HG03565 (cell line): ENCODE data around the gene OR1J2.
"Not testable (repeated sequence)": the region's sequence is repeated elsewhere in the genome, so short reads cannot be mapped to it uniquely, and the experiment has no call there.

Experiments
- ATAC-seq: cut with Tn5 transposase; IDR thresholded peaks from one replicate; pipeline ENCODE4 v1.9.1; 2021; ENCODE audit warnings: mild to moderate bottlenecking, moderate library complexity; ENCODE audit not compliant: unreplicated experiment

OR1J2 gene, protein sequence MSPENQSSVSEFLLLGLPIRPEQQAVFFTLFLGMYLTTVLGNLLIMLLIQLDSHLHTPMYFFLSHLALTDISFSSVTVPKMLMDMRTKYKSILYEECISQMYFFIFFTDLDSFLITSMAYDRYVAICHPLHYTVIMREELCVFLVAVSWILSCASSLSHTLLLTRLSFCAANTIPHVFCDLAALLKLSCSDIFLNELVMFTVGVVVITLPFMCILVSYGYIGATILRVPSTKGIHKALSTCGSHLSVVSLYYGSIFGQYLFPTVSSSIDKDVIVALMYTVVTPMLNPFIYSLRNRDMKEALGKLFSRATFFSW

DNA sequence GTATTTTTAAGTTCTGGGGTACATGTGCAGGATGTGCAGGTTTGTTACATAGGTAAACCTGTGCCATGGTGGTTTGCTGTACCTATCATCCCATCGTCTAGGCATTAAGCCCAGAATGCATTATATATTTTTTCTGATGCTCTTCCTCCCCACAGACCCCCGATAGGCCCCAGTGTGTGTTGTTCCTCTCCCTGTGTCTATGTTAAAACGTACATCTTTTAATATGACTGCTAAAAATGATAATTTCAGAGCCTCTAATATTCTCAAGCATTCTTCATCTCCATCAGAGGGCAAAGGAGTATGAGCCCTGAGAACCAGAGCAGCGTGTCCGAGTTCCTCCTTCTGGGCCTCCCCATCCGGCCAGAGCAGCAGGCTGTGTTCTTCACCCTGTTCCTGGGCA, at the start of gene OR1J2:
Gene OR1J2, plus strand, starts transcription at position 301 of the 400 bp plus-strand sequence. Its CDS starts 0 bp downstream, at position 301.
- ATAC-seq, result no peak

DNA sequence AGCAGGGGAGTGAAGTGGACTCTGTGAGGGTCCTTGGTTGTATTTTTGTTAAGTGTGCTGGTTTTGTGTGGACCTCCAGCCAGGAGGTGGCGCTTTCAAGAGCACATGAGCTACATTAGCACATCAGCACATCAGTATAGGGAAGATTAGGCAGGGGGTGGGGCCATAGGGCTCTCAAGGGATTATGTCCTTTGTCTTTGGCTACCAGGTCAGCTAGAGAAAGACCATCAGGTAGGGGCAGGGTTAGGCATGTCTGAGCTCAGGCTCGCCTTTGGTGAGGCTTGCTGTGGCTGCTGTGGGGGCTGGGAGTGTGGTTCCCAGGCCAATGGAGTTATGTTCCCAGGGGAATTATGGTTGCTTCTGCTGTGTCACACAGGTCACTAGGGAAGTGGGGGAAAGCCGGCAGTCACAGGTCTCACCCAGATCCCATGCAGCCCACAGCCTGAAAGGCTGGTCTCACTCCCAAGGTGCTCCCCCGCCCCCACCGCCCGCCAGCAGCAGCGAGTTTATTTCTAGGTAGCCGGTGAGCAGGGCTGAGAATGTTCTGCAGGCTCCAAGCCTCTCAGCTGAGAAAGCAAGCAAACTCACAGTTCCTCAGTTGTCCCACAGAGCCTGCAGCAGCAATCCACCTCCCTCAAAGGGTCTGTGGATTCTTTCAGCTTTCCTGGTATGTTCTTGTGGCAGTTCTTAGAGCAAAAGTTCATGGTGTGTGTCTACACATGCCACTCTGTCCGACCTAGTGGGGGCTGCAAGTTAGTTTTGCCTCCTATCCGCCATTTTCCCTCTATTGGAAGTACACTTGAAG, 46.6 kb upstream of the OR1J2 start:
- peak; percentile 69 for ATAC-seq

DNA sequence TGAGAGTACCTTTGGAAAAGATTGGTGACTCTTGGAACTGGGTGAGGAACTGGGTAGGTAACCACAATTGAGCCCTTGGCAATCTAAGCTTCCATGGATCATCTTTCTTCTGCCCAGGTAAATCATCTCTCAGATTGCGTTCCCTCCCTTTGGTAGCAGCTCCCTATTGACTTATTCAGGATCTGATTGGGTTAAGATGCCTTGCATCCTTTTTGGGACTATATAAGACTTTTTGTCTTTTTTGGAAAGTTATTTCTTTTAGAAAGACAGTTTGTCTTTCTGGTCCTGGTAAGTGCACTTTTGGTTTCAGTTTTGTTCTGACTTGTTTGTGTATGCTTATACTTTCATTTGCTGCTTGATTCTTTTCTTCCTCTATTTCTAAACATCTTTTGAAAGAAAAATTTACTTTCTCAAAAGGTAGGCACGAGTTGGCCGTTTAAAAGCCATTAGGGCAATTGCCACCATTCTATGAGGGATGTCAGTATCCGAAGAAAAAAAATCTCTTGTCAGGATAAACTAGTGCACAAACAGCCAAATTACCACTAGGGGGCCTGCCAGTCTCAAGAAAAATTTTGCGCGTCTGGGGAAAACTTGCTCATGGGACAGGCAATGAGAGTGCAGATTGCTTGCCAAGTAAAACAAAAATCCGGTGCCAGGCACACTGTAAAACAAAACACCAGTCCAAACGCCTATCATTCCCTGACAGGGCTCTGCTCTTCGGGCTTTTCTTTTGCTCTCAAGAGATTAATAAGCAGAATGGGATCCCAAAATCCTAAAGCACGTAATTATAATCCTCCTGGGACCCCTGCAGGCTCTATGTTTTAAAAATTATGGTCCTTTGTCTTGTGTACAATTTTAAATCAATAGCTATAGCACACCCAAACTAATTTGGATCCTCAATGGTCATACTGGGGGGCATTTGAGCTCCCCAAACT, 45.7 kb upstream of the OR1J2 start:
- peak; percentile 47 for ATAC-seq

DNA sequence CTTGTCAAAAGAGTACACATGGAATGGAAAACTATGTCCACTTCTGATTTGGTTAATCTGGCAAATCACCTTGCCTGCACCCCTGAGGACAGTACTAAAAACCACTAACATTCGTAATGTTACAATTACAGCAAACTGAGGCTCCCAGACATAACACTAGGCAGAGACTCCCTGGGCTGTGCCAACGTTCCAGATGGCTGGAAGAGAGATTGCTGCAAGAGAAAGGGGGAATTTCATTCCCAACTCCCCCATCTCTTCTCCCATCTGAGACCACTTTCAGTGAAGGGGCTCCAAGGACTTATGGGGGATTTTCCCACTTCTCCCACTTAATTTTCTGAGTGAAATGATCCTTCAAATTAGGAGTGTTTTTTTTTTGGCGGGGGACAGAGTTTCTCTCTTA, 44.1 kb upstream of the OR1J2 start:
- no peak for ATAC-seq

DNA sequence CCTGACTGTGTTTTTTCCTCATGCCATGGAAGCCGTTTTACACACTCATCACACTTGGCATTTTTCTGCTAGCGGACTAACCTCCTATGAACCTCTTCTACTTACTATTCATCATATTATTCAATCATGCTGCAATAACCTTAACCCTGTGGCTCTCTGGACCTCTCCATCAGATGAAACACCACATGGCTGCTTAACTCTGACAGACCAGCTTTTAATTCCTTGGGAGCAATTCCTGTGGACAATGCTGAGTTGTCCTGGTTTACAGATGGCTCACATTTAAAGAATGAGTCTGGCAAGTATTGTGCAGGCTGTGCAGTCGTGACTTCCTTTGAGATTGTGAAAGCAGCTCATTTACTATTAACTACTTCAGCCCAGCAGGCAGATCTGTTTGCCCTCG, 41.9 kb upstream of the OR1J2 start:
- no peak for ATAC-seq

DNA sequence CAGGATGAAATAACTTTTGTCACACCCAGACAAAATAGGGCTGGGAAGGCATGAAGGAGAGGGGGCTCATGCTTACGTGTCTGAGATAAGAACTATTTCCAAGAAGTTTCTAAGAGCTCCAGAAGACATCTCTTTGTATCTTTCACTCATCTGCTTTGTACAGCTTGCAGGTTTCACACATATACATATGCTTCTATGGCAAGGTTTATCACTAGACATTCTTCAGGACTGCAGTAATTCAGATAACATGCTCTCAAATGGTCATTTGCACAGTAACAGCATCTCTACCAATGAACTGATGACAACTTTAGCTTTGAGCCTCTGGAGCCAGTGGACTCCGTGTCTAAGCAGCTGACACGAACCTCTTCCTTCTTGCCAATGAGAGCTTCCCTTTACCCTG, 36.0 kb upstream of the OR1J2 start:
- ATAC-seq, result no peak

DNA sequence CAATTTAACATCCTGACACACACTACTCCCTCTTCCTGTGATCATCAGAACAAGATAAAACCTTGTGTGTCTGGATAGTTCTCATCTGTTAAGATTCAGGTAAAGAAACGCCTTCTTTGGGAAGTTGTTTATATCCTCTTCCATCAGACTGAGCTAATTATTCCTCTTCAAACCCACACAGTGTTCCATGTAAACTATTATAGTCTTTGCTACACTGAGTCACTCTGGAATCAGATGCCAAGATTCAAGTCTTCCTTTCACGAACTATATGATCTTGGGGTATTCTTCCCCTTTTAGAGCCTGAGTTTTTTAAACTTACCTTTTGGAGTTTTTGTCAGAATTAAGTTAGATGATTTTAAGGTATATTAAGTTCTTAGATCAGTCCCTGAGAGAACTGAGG, 34.9 kb upstream of the OR1J2 start:
- no peak for ATAC-seq

DNA sequence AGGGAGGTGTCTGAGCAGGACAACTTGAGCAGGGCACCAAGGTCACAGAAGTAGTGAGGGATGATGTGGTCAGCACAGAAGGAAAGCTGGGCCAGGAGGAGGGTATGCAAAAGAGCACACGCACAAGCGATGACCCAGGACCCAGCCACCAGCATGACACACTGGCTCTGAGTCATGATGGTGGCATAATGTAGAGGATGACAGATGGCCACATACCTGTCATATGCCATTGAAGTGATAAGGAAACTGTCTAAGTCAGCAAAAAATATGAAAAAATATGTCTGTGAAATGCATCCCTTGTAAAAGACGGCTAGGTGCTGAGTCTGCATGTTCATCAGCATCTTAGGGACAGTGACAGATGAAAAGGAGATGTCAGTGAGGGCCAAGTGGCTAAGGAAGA, 33.3 kb upstream of the OR1J2 start:
- no peak for ATAC-seq

DNA sequence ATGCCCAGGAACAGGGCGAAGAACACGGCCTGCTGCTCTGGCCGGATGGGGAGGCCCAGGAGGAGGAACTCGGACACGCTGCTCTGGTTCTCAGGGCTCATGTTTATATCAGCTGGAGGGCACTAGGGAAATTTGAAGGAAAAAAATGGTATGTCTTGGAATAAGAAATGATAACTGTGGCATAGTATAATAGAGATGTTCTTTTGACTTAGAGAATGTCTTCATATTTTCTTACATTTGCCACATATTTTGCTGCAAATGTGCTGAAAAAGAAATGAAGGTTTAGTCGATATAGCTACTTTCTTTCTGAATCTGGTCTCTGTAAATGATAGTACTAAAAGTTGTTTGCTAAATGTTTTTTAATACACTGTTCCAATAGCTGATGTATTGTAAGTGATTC, 32.8 kb upstream of the OR1J2 start, which contains the start of gene OR1J1:
Gene OR1J1, minus strand, starts transcription at position 101 of the 400 bp plus-strand sequence. Its CDS starts 0 bp downstream, at position 101.
- no peak for ATAC-seq

DNA sequence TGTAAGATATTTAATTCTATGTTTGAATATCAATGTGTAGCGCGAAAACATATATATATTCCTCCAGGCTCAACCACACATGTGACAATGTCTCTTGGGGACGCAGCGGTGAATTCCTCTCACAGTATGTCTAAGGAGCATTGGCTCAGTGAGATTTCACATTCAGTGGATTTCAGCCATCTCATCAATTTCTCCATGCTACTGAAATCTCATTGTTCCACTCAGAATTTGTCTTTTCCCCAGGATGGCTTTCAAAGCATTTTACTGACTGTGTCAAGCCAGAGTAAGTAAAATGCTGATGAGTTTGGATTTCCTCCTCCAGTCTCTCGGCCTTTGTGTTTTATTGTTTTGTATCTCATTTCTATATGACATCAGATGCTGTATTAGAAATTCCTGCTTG, 31.5 kb upstream of the OR1J2 start:
- no peak for ATAC-seq

DNA sequence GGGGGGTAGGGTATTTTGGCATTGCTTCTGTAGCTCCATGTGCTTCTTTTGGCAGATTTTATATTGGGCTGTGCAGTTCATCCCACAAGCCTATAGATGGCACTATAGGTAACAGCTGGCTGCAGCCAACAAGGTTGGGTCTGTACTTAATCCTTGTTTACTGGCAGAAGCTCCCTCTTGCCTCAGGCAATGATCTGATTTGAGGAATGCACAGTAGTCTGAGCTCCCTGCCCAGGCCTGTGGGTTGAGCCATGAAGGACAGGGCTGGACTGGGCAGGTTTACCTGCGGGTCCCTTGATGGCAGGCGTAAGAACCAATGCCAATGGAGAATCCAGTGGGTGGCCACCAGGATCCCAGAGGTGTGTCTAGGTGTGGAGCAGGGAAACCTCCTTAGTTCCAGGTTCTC, 11.7 kb upstream of the OR1J2 start:
- no peak for ATAC-seq

DNA sequence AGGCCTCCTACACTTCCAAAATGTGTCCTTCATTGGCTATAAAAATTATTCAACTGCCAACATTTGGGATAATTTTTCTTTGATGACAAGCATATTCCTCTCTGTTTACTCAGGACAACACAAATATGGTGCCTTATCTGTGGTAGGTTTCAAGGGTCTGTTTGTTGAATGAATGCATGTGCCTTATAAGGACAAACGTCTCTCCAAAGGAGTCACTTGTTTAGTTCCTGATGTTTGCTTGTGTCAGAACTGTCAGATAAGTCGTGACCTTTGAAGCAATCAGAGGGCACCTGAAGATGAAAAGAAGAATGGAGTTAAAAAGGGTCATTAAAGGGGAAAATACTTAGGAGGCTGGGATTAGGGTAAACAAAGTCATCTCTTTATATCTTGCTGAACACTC, 3.6 kb upstream of the OR1J2 start:
- no peak for ATAC-seq

DNA sequence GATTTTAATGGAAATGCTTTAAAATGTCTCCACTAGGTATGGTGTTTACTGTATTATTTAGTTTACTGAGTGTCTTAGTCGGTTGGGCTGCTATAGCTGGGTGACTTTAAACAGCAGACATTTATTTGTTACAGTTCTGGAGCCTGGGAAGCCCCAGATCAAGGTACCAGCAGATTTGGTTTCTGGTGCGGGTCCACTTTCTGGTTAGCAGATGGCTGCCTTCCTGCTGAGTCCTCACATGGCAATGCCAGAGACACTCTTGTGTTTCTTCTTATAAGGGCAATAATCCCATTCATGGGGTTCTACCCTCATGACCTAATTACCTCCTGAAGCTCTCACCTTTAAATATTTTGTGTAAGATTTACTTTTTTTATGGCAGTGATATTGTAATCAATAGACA, 7.6 kb downstream of the OR1J2 start:
- no peak for ATAC-seq

DNA sequence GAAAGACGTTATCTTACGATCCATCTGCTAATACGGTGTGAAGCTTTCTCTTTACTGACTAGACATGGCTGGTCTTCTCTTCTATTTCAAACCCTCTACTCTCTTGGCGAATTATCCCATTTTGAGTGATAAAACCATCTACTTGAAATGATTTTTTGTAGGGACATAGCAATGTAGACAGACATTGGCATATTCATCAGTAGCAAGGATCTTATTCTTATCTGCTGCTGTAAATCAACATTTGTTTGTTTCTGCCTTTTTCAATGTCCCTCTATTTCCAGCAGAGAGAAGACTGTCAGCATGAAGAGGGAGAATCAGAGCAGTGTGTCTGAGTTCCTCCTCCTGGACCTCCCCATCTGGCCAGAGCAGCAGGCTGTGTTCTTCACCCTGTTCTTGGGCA, 8.2 kb downstream of the OR1J2 start, which contains the start of gene OR1J4:
Gene OR1J4, plus strand, starts transcription at position 301 of the 400 bp plus-strand sequence. Its CDS starts 0 bp downstream, at position 301.
- no peak for ATAC-seq

DNA sequence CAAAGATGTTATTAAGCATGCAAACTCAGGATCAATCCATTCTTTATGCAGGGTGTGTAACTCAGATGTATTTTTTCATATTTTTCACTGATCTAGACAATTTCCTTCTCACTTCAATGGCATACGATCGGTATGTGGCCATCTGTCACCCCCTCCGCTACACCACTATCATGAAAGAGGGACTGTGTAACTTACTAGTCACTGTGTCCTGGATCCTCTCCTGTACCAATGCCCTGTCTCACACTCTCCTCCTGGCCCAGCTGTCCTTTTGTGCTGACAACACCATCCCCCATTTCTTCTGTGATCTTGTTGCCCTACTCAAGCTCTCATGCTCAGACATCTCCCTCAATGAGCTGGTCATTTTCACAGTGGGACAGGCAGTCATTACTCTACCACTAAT, 8.8 kb downstream of the OR1J2 start:
- ATAC-seq, result no peak

DNA sequence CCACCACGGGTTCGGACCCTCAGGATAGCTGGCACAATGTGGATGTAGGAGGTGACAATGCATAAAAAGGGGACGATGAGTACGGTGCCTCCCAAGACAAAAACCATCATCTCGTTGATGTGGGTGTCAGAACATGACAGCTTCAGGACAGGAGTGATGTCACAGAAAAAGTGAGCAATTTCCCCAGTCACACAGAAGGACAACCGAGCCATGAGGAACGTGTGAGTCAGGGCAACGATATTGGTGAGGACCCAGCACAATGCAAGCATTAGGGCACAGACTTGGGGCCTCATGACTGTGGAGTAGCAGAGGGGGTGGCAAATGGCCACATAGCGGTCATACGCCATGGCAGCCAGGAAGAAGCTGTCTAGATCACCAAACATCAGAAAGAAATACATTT, 16.0 kb downstream of the OR1J2 start:
- no peak for ATAC-seq

DNA sequence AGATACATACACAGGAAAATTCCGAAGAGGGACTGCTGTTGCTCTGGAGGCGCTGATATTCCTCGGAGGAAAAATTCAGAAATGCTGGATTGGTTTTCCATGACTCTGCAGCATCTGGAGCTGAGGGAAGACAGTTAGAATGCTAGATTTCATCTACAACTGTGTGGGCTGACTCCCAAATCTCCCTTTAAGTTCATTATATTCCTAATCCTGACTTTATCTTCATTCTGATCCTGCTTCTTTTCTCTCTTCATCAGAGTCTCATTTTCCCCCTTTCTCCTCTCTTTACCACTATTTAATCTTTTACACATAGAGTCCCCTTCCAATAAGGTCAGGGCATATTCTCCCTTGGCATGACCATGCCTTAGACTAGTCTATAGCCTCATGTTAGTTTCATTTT, 16.6 kb downstream of the OR1J2 start, which contains the start of gene OR1N1:
Gene OR1N1, minus strand, starts transcription at position 101 of the 400 bp plus-strand sequence. Its CDS starts 0 bp downstream, at position 101.
- no peak for ATAC-seq

DNA sequence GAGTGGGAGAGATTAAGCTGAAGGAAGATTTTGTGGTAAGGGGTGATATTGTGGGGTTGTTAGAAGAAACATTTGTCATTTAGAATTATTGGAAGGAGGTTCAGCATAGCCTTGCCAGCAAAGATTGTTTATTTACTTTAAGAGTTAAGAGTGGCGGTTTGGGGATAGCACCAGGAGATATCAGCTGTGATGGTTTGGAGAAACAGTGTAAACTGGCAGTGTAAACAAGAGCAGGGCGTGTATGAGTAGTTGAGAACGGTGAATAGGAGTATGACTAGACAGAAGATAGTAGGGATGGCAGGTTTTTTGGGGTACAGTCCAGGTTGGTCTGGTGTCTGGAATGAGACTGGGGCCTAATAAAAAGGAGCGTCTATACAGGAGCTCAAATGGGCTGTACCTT, 20.6 kb downstream of the OR1J2 start:
- ATAC-seq, result not testable (repeated sequence)

DNA sequence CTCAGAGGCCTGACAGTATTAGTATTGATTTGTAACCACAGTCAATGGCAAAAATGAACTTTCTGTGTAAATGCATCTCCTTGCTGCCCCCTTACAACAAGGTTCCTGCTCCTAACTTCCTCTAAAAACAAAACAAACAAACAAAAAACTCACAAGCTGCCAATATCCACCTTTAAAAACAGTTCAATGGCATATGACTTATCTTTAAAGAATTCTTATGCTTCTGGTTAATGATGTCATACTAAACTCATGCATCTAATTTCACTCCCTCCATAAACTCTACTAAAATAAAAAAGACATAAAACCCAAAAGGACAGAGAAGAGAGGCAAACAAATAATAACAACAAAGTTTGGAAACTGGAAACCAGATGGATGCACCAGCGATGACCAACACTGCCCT, 25.5 kb downstream of the OR1J2 start:
- no peak for ATAC-seq

DNA sequence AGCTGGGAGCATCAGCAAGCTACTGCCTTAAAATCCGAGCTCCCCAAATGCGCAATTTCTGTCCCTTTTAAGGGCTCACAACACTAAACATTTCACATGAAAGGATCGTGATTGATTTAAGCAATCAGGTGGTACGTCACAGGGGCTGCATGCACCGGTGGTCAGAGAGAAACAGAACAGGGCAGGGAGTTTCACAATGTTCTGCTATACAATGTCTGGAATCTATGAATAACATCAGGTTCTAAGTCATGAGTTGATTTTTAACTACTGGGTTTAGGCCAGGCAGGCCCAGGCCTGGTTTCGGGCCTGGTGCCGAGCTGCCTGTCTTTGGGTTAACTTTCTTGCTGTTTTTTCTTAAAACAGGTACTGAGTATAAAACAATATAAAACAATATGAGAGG, 26.5 kb downstream of the OR1J2 start:
- ATAC-seq, result not testable (repeated sequence)

DNA sequence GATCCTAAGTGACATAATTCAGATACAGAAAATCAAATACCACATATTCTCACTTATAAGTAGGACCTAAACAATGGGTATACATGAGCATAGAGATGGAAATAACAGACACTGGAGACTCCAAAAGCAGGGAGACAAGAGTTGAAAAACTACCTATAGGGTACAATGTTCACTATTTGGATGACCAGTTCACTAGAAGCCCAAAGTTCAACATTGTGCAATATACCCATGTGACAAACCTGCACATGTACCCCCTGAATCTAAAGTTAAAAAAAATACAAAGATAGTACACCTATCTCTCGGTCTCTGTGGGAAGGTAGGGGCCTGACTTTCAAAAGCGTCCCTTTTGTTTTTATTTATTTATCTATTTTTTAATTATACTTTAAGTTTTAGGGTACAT, 28.2 kb downstream of the OR1J2 start:
- ATAC-seq, result no peak
